NT2/D1 (cell line): ENCODE measurements around the gene TGM1.
A peak's percentile ranks its signal among the peaks of the same experiment; 100 is the strongest.
"Not testable (repeated sequence)": the region's sequence is repeated elsewhere in the genome, so short reads cannot be mapped to it uniquely, and the experiment has no call there.

Experiments
- DNase-seq: peaks from one replicate; pipeline ENCODE4 v3.0.0-alpha.2; 2011; ENCODE audit warnings: low read depth, low spot score
- H3K27me3 ChIP-seq: 2 replicates; pipeline ENCODE4 v1.6.0; 2011; ENCODE audit warnings: mild to moderate bottlenecking; ENCODE audit not compliant: insufficient read length, insufficient read depth
- H3K36me3 ChIP-seq: 2 replicates; pipeline ENCODE4 v1.6.1; 2011; ENCODE audit warnings: mild to moderate bottlenecking, low read length, mixed read lengths; ENCODE audit not compliant: insufficient read depth, insufficient read length
- H3K4me1 ChIP-seq: 2 replicates; pipeline ENCODE4 v1.5.1; 2011; ENCODE audit not compliant: insufficient read depth, insufficient read length
- H3K4me3 ChIP-seq: 2 replicates; pipeline ENCODE4 v1.5.1; 2011; ENCODE audit warnings: low read depth; ENCODE audit not compliant: insufficient read length
- H3K9ac ChIP-seq: 2 replicates; pipeline ENCODE4 v1.6.0; 2011; ENCODE audit warnings: low read depth; ENCODE audit not compliant: insufficient read length
- H3K9me3 ChIP-seq: 2 replicates; pipeline ENCODE4 v1.5.1; 2011; ENCODE audit warnings: mild to moderate bottlenecking, low read length; ENCODE audit not compliant: insufficient read depth
- SUZ12 ChIP-seq: IDR thresholded peaks from 2 replicates; pipeline ENCODE4 v1.6.1; 2011; ENCODE audit not compliant: insufficient read length, insufficient read depth; ENCODE audit errors: extremely low read depth
- YY1 ChIP-seq: IDR thresholded peaks from 2 replicates; pipeline ENCODE4 v1.6.1; 2011; ENCODE audit not compliant: insufficient read length, insufficient read depth
- ZNF274 ChIP-seq: IDR thresholded peaks from 2 replicates; pipeline ENCODE4 v1.6.1; 2011; ENCODE audit warnings: mild to moderate bottlenecking, low read depth, low read length

The TGM1 gene

DNA sequence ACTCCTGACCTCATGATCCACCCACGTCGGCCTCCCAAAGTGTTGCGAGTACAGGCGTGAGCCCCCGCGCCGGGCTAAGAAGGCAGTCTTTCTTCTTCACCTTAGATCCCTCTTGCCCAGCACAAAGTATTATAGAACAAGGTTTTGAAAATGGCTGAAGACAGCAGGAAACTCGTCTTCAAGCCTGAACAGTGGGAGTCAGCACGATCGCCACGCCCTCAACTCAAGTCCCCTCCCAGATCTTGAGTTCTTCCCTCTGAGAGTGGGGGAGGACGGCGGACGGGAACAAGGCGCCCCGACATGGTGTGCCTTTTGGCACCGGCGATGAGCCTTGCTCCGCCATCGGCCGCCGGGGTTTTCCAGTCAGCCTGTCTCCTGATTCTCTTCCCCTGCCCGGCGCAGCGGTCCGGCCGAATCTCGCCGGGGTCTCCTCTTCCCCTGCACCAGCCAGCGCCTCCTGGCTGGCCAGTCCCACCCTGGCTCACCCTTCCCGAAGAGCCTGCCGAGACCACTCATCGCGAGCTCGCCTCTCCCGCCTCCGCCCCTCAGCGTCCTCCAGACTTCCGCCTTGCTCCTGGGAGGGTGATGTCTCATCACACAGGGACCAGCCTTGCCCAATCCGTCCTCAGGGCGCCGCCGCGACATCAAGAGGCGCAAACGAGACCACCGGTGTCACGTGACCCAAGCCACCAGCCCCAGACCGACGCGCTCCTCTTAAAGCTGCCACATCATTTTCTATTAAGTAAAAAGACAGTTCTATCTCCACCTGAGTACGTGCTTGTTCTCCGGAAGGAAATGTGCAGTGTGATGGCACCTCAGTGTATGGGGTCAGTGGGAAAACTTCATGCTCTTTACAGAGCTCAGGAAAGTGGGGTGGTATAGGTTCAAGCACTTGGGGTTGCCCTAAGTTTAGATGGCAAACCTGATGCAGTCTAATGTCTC lies 49.8 kb downstream of the TGM1 start, which contains the start of gene CHMP4A:
Gene CHMP4A, minus strand, starts transcription at position 565 of the 942 bp plus-strand sequence. Its CDS starts 49 bp downstream, at position 516.
- H3K4me3 ChIP-seq, result peak within 1 kb of the TSS; percentile 88
- H3K27me3 ChIP-seq, result no peaks in the 10 kb centered on the region
- peaks cover 55% of the 10 kb centered on the region for H3K36me3 ChIP-seq
- peak within 1 kb of the TSS; percentile 93 for H3K9ac ChIP-seq
- TF ChIP-seq SUZ12, result no peak
- no peak for TF ChIP-seq YY1
- TF ChIP-seq ZNF274, result no peak
- H3K9me3 ChIP-seq, result no peaks in the 10 kb centered on the region
- no peaks in the 10 kb centered on the region for H3K4me1 ChIP-seq
- peak; percentile 90 for DNase-seq

DNA sequence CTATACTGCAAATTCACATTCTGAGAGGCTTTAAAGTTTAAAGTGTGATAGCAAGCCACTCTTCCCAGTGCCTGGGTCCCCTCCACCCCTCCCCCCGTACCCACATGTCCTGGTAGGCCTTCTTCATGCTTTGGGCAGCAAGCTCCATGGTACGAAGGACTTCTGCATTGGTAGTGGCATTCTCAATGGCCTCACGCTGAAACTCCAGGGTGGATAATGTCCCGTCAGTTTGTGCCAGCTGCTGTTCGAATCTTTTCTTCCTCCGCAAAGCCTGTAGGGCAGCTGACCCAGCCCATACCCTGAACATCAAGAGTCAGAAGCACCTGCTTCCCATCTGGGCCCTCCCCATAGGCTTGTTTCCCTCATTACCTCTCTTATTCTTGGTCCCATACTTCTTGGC lies 51.7 kb downstream of the TGM1 start:
- Histone ChIP-seq H3K9ac (no peak overlapping the region), H3K4me1 (peaks cover 2% of the 10 kb centered on the region), H3K9me3 (no peaks in the 10 kb centered on the region), H3K36me3 (peaks cover 63% of the 10 kb centered on the region), H3K4me3 (no peak overlapping the region), H3K27me3 (no peaks in the 10 kb centered on the region)
- DNase-seq, result no peak
- TF ChIP-seq SUZ12, result no peak
- TF ChIP-seq YY1, result no peak
- no peak for TF ChIP-seq ZNF274

DNA sequence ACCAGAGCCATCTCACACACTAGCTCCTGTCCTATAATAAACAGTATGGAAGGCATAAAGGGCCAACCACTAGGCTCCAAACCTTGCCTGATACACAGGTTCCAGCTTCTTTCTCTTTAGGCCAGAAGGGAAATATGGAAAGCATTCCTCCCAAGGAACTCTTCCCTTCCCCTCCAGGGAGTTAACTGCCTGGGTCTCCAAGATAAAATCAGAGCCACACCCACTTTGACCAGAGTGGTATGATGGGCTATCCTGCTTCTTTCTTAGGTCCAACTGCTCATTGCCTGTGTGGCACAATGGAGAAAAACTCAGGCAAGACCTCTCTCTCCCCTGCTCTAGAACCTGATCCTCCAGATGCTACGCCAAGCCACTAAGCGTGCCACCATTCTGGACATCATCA lies 55.4 kb downstream of the TGM1 start:
- H3K4me1 ChIP-seq, result peaks cover 2% of the 10 kb centered on the region
- no peak for DNase-seq
- no peaks in the 10 kb centered on the region for H3K27me3 ChIP-seq
- H3K9me3 ChIP-seq, result no peaks in the 10 kb centered on the region
- H3K4me3 ChIP-seq, result no peak overlapping the region
- peaks cover 64% of the 10 kb centered on the region for H3K36me3 ChIP-seq
- H3K9ac ChIP-seq, result no peak overlapping the region
- TF ChIP-seq ZNF274 (no peak), SUZ12 (no peak), YY1 (no peak)

DNA sequence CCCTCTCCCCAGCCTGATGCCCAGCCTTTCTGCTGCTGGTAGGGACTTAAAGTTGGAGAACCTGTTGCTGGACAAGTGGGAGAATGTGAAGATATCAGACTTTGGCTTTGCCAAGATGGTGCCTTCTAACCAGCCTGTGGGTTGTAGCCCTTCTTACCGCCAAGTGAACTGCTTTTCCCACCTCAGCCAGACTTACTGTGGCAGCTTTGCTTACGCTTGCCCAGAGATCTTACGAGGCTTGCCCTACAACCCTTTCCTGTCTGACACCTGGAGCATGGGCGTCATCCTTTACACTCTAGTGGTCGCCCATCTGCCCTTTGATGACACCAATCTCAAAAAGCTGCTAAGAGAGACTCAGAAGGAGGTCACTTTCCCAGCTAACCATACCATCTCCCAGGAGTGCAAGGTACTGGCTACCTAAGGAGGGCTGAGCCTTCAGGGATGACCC lies 55.8 kb downstream of the TGM1 start:
- Histone ChIP-seq H3K4me3 (no peak overlapping the region), H3K9me3 (no peaks in the 10 kb centered on the region), H3K36me3 (peaks cover 64% of the 10 kb centered on the region), H3K27me3 (no peaks in the 10 kb centered on the region), H3K4me1 (peaks cover 2% of the 10 kb centered on the region), H3K9ac (no peak overlapping the region)
- DNase-seq, result no peak
- TF ChIP-seq YY1 (no peak), SUZ12 (no peak), ZNF274 (no peak)

DNA sequence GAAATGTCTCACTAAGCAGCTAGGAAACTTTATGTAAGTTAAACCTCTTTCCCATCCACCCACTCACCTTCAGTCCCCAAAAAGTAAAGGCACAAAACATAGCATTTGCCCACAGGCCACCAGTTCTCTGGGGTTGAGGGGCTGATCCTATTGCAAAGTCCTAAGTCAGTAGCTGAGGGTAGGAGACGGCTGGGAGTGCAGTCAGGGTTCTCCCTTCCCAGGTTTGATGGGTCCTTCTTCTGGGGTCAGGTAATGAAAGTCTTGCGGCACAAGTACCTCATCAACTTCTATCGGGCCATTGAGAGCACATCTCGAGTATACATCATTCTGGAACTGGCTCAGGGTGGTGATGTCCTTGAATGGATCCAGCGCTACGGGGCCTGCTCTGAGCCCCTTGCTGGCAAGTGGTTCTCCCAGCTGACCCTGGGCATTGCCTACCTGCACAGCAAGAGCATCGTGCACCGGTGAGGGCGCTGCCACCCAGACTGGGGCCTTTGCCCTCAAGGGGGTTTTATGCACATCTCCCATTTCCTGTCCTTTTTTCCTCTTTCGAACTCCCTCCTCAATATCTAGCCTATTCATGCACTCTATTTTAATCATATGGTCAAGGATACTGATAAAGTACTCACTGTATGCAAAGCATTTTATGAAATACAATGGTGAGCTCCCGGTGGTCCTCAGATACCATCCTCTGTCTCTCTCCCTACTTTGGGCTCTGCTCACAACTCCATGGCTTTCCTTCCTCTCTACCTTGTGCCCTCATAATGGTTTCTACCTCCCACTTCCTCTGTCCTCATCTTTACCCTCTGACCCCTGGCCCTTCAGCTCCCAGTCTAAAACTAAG lies 56.5 kb downstream of the TGM1 start:
- peaks cover 2% of the 10 kb centered on the region for H3K4me1 ChIP-seq
- no peak for DNase-seq
- H3K4me3 ChIP-seq, result no peak overlapping the region
- no peak for TF ChIP-seq SUZ12
- TF ChIP-seq ZNF274, result no peak
- no peak for TF ChIP-seq YY1
- no peaks in the 10 kb centered on the region for H3K27me3 ChIP-seq
- no peak overlapping the region for H3K9ac ChIP-seq
- peaks cover 64% of the 10 kb centered on the region for H3K36me3 ChIP-seq
- peaks cover 5% of the 10 kb centered on the region for H3K9me3 ChIP-seq

DNA sequence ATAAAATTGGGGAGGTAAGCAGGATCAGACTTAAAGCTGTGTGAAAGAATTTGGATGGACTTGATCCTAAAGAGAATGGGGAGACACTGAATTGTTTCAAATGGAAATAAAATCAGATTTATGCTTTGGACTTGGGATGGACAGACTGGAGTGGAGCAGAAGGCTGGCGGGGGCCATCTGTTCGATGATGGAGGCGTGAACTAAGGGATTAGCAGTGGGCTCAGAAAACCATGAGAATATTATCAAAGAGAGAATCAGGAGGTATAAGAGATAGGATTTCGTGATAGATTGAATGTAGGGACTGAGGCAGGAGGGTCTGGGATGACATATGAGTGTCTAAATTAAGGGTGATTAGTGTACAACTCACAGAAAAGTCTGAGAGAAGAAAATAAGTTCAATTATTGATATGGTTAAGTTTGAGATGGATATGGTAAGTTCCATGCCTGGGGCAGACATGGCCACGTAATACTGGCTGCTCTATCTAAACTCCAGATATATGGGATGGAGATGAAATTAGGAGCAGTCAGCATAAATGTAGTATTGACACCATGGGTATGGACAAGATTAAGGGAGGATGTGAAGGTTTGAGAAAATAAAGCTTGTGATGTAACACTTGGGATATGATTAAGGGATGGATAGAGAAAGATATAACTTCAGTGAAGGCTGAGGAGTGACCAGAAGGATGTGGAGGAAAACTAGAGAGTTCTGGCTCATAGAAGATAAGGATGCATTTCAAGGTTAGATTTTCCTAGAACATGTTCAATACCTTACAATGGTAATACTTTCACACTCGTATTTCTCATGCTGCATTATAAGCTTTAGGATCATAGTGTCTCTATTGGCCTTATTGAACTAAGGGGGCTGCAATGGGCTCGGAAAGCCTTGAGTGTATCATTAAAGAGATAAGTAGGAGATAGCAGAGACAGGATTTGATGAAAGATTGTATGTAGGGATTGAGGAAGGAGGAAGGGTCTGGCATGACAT lies 58.5 kb downstream of the TGM1 start:
- no peaks in the 10 kb centered on the region for H3K27me3 ChIP-seq
- peaks cover 2% of the 10 kb centered on the region for H3K4me1 ChIP-seq
- peaks cover 51% of the 10 kb centered on the region for H3K36me3 ChIP-seq
- H3K9ac ChIP-seq, result no peak overlapping the region
- no peak for TF ChIP-seq YY1
- no peak for TF ChIP-seq SUZ12
- DNase-seq, result no peak
- no peak overlapping the region for H3K4me3 ChIP-seq
- peaks cover 18% of the 10 kb centered on the region for H3K9me3 ChIP-seq

DNA sequence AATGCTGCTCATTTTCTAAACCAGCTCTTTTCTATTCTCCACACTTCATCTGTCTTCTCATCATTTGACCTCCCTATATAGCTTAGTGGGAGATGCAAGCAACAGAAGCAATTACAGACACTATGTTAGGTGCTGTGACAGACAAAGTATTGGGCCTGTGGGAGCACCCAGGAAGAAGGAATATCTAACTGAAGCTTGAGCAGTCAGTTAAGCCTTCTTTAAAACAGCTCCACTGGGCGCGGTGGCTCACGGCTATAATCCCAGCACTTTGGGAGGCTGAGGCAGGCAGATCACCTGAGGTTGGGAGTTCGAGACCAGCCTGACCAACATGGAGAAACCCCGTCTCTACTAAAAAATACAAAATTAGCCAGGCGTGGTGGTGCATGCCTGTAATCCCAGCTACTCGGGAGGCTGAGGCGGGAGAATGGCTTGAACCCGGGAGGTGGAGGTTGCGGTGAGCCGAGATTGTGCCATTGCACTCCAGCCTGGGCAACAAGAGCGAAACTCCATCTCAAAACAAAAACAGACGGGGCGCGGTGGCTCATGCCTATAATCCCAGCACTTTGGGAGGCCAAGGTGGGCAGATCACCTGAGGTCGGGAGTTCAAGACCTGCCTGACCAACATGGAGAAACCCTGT lies 59.6 kb downstream of the TGM1 start:
- Histone ChIP-seq H3K9me3 (peaks cover 24% of the 10 kb centered on the region), H3K36me3 (peaks cover 49% of the 10 kb centered on the region)
- not testable (repeated sequence) for DNase-seq, H3K9ac ChIP-seq, H3K4me1 ChIP-seq, H3K27me3 ChIP-seq, H3K4me3 ChIP-seq

DNA sequence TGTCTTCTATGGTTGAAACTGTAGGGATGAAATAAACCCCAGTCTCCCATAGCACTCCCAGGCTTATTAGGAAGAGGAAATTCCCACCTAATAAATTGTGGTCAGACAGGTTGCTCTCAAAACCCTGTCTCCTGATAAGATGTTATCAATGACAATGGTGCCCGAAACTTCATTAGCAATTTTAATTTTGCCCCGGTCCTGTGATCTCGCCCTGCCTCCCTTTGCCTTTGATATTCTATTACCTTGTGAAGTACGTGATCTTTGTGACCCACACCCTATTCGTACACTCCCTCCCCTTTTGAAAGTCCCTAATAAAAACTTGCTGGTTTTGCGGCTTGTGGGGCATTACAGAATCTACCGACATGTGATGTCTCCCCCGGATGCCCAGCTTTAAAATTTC lies 60.4 kb downstream of the TGM1 start:
- H3K27me3 ChIP-seq, H3K4me3 ChIP-seq, H3K9ac ChIP-seq, H3K4me1 ChIP-seq, DNase-seq: not testable (repeated sequence)
- Histone ChIP-seq H3K9me3 (peaks cover 24% of the 10 kb centered on the region), H3K36me3 (peaks cover 40% of the 10 kb centered on the region)
